Parathyroid adenoma (tissue), 2 donors: ENCODE data around the gene CDS2.

Experiments used
- H2AFZ ChIP-seq: fragments of 300-600 bp; sonication (generic); one replicate; pipeline ENCODE4 v1.7.0; 2017; ENCODE audit warnings: antibody characterized with exemption, mild to moderate bottlenecking
- H3K27ac ChIP-seq: fragments of 300-600 bp; sonication (generic); one replicate; pipeline ENCODE4 v1.7.0; 2017
- H3K27me3 ChIP-seq: fragments of 300-600 bp; sonication (generic); one replicate; pipeline ENCODE4 v1.7.0; 2017; ENCODE audit warnings: low read length; ENCODE audit not compliant: control insufficient read depth, insufficient read depth
- H3K36me3 ChIP-seq: fragments of 300-600 bp; sonication (generic); one replicate; pipeline ENCODE4 v1.7.0; 2017; ENCODE audit warnings: low read length; ENCODE audit not compliant: control insufficient read depth, insufficient read depth
- H3K4me1 ChIP-seq: fragments of 300-600 bp; sonication (generic); one replicate; pipeline ENCODE4 v1.7.0; 2017; ENCODE audit warnings: control low read depth
- H3K4me2 ChIP-seq: fragments of 300-600 bp; sonication (generic); one replicate; pipeline ENCODE4 v1.7.0; 2017; ENCODE audit warnings: low read length
- H3K4me3 ChIP-seq: fragments of 300-600 bp; sonication (generic); one replicate; pipeline ENCODE4 v1.7.0; 2017; ENCODE audit warnings: low read depth, low read length
- H3K79me2 ChIP-seq: fragments of 300-600 bp; sonication (generic); one replicate; pipeline ENCODE4 v1.7.0; 2017; ENCODE audit warnings: control low read depth
- H3K9ac ChIP-seq: fragments of 300-600 bp; sonication (generic); one replicate; pipeline ENCODE4 v1.7.0; 2017; ENCODE audit warnings: mild to moderate bottlenecking
- H3K9me3 ChIP-seq: fragments of 300-600 bp; sonication (generic); one replicate; pipeline ENCODE4 v1.7.0; 2017; ENCODE audit warnings: low read length; ENCODE audit not compliant: control insufficient read depth
- CTCF ChIP-seq: fragments of 300-600 bp; sonication (generic); IDR thresholded peaks from one replicate; pipeline ENCODE4 v1.7.0; 2017; ENCODE audit warnings: antibody characterized with exemption, mild to moderate bottlenecking
- donor health status: primary hyperparathyroidism.

CDS2 gene

DNA sequence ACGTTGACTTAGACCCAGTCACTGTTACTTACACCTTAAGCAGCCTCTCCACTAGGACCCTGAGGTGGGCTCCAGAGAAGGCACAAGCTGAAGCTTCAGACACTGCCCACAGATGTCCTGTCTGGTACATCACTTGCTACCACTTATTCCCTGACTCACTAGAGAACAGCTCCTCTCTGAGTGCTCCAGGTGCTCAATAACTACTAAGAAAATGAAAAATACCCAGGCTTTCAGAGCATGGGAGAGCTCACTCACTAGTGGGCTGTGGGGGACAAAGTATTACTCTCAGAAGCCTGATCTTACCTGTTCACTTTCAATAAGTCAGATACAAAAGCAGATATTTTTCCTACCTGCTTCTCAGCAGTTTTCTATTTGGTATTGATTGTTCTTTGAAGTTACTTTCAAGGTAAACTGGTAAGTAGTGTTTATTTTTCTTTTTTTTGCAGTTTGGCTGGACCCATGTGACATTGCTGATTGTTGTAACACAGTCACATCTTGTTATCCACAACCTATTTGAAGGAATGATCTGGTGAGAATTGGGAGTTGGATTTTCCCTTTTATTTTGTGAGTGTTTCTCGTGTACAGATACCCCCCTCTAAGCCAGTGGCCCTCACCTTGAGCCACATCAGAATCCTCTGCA is 55.9 kb downstream of the CDS2 start:
- no peak for TF ChIP-seq CTCF
- Histone ChIP-seq H3K9me3 (no peaks in the 10 kb centered on the region), H3K4me2 (no peak overlapping the region), H3K79me2 (no peaks in the 10 kb centered on the region), H3K36me3 (no peaks in the 10 kb centered on the region), H3K9ac (no peak overlapping the region), H2AFZ (no peak overlapping the region), H3K27ac (no peak overlapping the region), H3K4me1 (peaks cover 8% of the 10 kb centered on the region), H3K27me3 (no peaks in the 10 kb centered on the region), H3K4me3 (no peak overlapping the region)

GRCh38 chr20:5183731-5184474 is 57.1 kb downstream of the CDS2 start:
- no peak overlapping the region for H3K4me2 ChIP-seq
- no peaks in the 10 kb centered on the region for H3K79me2 ChIP-seq
- H2AFZ ChIP-seq: no peak overlapping the region
- TF ChIP-seq CTCF: no peak
- H3K4me1 ChIP-seq: peaks cover 8% of the 10 kb centered on the region
- H3K9ac ChIP-seq: no peak overlapping the region
- no peaks in the 10 kb centered on the region for H3K36me3 ChIP-seq
- H3K27ac ChIP-seq: peak overlapping the region; percentile 48
- no peaks in the 10 kb centered on the region for H3K9me3 ChIP-seq
- no peak overlapping the region for H3K4me3 ChIP-seq
- H3K27me3 ChIP-seq: no peaks in the 10 kb centered on the region

- Histone ChIP-seq H2AFZ (no peak overlapping the region), H3K79me2 (no peaks in the 10 kb centered on the region), H3K4me2 (no peak overlapping the region), H3K9me3 (no peaks in the 10 kb centered on the region), H3K27me3 (no peaks in the 10 kb centered on the region), H3K36me3 (no peaks in the 10 kb centered on the region), H3K4me3 (no peak overlapping the region), H3K4me1 (peaks cover 8% of the 10 kb centered on the region), H3K27ac (no peak overlapping the region), H3K9ac (no peak overlapping the region)
- no peak for TF ChIP-seq CTCF
These were observed 57.9 kb downstream of the CDS2 start for GRCh38 chr20:5184684-5185083.

- no peaks in the 10 kb centered on the region for H3K79me2 ChIP-seq
- H3K27ac ChIP-seq: no peak overlapping the region
These were observed 60.3 kb downstream of the CDS2 start for GRCh38 chr20:5187122-5187521.

More at GRCh38 chr20:5187122-5187521, 60.3 kb downstream of the CDS2 start:
- H3K9ac ChIP-seq: no peak overlapping the region
- no peak for TF ChIP-seq CTCF
- no peaks in the 10 kb centered on the region for H3K36me3 ChIP-seq
- no peak overlapping the region for H2AFZ ChIP-seq
- H3K4me3 ChIP-seq: no peak overlapping the region
- no peaks in the 10 kb centered on the region for H3K9me3 ChIP-seq
- no peaks in the 10 kb centered on the region for H3K27me3 ChIP-seq
- no peak overlapping the region for H3K4me2 ChIP-seq
- peaks cover 9% of the 10 kb centered on the region for H3K4me1 ChIP-seq
